ENCODE data around the gene SP2.

GRCh38 chr17:47884427-47884740 is 11.7 kb upstream of the SP2 start:
- TF ChIP-seq POLR2A (IDR thresholded peaks at IDR 0.05; ENCODE audit: low read length) (no peak), GATA1 (IDR thresholded peaks at IDR 0.05; ENCODE audit: low read depth, low read length) (no peak)
